Measurements from ENCODE around the gene ACKR3. TPM values are rescaled to one million over a fixed set of nuclear protein-coding genes. Genes with fewer than 3 reads are reported as not detected.

ACKR3 gene
- total and polyA plus RNA-seq, 10 of the 15 experiments (the other 5 are each of a cell fraction or from before 2014, with no cell fraction given) = 3.0 to 154 (median 6.4) TPM

GRCh38 chr2:236549165-236549564, 20.5 kb upstream of the ACKR3 start:
- H2AFZ ChIP-seq (ENCODE audit: control insufficient read depth, low read depth, low read length) = no peak overlapping the region
- DNase-seq (ENCODE audit: low read depth, low spot score) = no peak
- FAIRE-seq = no peak
- ATAC-seq = no peak
- H3K4me1 ChIP-seq (ENCODE audit: control insufficient read depth, insufficient read depth, low read length) = peaks cover 85% of the 10 kb centered on the region
- no peak overlapping the region for H3K27ac ChIP-seq (ENCODE audit: control insufficient read depth, insufficient read depth)
- no peaks in the 10 kb centered on the region for H3K79me2 ChIP-seq (ENCODE audit: control insufficient read depth, insufficient read depth, low read length)
- no peak overlapping the region for H3K4me3 ChIP-seq
- peaks cover 5% of the 10 kb centered on the region; the same call in 2 of the 3 replicates for H3K9me3 ChIP-seq (replicated peaks; ENCODE audit: control insufficient read depth, insufficient read depth, low read length)
- H4K20me1 ChIP-seq (ENCODE audit: control insufficient read depth, insufficient read depth) = no peaks in the 10 kb centered on the region
- no peak overlapping the region for H3K9ac ChIP-seq (ENCODE audit: control insufficient read depth, insufficient read depth, low read length)
- TF ChIP-seq RAD51 (IDR thresholded peaks at IDR 0.05) (no peak), JUND (IDR thresholded peaks at IDR 0.05; ENCODE audit: low read depth, low read length) (no peak)
- TF ChIP-seq, protein P1, sequence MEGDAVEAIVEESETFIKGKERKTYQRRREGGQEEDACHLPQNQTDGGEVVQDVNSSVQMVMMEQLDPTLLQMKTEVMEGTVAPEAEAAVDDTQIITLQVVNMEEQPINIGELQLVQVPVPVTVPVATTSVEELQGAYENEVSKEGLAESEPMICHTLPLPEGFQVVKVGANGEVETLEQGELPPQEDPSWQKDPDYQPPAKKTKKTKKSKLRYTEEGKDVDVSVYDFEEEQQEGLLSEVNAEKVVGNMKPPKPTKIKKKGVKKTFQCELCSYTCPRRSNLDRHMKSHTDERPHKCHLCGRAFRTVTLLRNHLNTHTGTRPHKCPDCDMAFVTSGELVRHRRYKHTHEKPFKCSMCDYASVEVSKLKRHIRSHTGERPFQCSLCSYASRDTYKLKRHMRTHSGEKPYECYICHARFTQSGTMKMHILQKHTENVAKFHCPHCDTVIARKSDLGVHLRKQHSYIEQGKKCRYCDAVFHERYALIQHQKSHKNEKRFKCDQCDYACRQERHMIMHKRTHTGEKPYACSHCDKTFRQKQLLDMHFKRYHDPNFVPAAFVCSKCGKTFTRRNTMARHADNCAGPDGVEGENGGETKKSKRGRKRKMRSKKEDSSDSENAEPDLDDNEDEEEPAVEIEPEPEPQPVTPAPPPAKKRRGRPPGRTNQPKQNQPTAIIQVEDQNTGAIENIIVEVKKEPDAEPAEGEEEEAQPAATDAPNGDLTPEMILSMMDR (IDR thresholded peaks at IDR 0.05 in 2 of 3, conservative IDR thresholded peaks at IDR 0.05 in 1 of 3; ENCODE audit: control insufficient read depth in 2 of 3, extremely low read depth in 1 of 3, insufficient read depth in 1 of 3, low read depth in 3 of 3, low read length in 3 of 3) = peak in 1 of 3 experiments; percentile 23; a peak in 1 of 6 replicates
- TF ChIP-seq, protein P2, sequence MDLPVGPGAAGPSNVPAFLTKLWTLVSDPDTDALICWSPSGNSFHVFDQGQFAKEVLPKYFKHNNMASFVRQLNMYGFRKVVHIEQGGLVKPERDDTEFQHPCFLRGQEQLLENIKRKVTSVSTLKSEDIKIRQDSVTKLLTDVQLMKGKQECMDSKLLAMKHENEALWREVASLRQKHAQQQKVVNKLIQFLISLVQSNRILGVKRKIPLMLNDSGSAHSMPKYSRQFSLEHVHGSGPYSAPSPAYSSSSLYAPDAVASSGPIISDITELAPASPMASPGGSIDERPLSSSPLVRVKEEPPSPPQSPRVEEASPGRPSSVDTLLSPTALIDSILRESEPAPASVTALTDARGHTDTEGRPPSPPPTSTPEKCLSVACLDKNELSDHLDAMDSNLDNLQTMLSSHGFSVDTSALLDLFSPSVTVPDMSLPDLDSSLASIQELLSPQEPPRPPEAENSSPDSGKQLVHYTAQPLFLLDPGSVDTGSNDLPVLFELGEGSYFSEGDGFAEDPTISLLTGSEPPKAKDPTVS (IDR thresholded peaks at IDR 0.05; ENCODE audit: low read depth, low read length) = no peak
- TF ChIP-seq, protein P3, sequence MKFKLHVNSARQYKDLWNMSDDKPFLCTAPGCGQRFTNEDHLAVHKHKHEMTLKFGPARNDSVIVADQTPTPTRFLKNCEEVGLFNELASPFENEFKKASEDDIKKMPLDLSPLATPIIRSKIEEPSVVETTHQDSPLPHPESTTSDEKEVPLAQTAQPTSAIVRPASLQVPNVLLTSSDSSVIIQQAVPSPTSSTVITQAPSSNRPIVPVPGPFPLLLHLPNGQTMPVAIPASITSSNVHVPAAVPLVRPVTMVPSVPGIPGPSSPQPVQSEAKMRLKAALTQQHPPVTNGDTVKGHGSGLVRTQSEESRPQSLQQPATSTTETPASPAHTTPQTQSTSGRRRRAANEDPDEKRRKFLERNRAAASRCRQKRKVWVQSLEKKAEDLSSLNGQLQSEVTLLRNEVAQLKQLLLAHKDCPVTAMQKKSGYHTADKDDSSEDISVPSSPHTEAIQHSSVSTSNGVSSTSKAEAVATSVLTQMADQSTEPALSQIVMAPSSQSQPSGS (IDR thresholded peaks at IDR 0.05; ENCODE audit: low read length) = no peak
- ChIA-PET RAD21 (ENCODE audit: unreplicated experiment) (interaction anchor here (0.7 to 5.0 kb wide), 6 partner anchors 10 to 510 kb away, joined by 3 to 68 read pairs (median 8); partner anchors contain the start of gene ACKR3), CTCF (interaction anchor here (0.8 to 8.5 kb wide), 5 partner anchors 10 to 36 kb away, joined by 3 to 57 read pairs (median 5); partner anchors contain the start of gene ACKR3), POLR2A (interaction anchor here (1.0 to 3.9 kb wide), 5 partner anchors 11 to 19 kb away, joined by 3 to 31 read pairs (median 3); no protein-coding TSS in a partner anchor), SMC1A (ENCODE audit: uncharacterized antibody, unreplicated experiment) (interaction anchor here (2.6 to 9.0 kb wide), 6 partner anchors 10 to 35 kb away, joined by 6 to 111 read pairs (median 43); partner anchors contain the start of gene ACKR3)
- WGBS (ENCODE audit: insufficient coverage, insufficient replicate concordance, low lambda C conversion rate, missing lambda C conversion rate) = 92% methylated on average over 4 of the region's 4 CpGs
- intact Hi-C loops (cut with micrococcal nuclease; ENCODE audit: unreplicated experiment) = loop anchor here (10.0 kb wide), 1 partner anchor 1146 kb away; no protein-coding TSS in a partner anchor
- no peak overlapping the region for H3K4me2 ChIP-seq (ENCODE audit: control insufficient read depth, insufficient read depth)
- H3K27me3 ChIP-seq (replicated peaks in 1 of 2; ENCODE audit: control insufficient read depth in 2 of 2, insufficient read depth in 2 of 2, low read length in 1 of 2) = no peaks in the 10 kb centered on the region
- H3K36me3 ChIP-seq (ENCODE audit: control insufficient read depth in 2 of 2, insufficient read depth in 2 of 2, low read length in 1 of 2) = no peaks in the 10 kb centered on the region
- BruUV-seq (replicated peaks) = no TSS peak
- in situ Hi-C loops (cut with MboI) = no loop called here
